Esophagus (tissue), 2 donors: ENCODE measurements around the gene SNTB2. TPM values are rescaled to one million over a fixed set of nuclear protein-coding genes. Genes with fewer than 3 reads are reported as not detected.
"Not testable (repeated sequence)": the region's sequence is repeated elsewhere in the genome, so short reads cannot be mapped to it uniquely, and the experiment has no call there.

Source experiments
- H3K27ac ChIP-seq, 2 donors: one replicate each; pipeline ENCODE4 v1.5.1; 2013; ENCODE audit warnings: low read depth in 2 of 2, mild to moderate bottlenecking in 2 of 2, inconsistent platforms in 1 of 2, low read length in 1 of 2, moderate library complexity in 1 of 2
- H3K27me3 ChIP-seq, 2 donors: one replicate each; pipeline ENCODE4 v1.6.1; 2013; ENCODE audit warnings: low read length in 2 of 2, control low read depth in 1 of 2, mild to moderate bottlenecking in 1 of 2; ENCODE audit not compliant: insufficient read depth in 2 of 2, control insufficient read depth in 1 of 2
- H3K36me3 ChIP-seq, 2 donors: one replicate each; pipeline ENCODE4 v1.6.1; 2013; ENCODE audit warnings: low read length in 1 of 2; ENCODE audit not compliant: control insufficient read depth in 2 of 2, insufficient read depth in 2 of 2
- H3K4me1 ChIP-seq, 2 donors: one replicate each; pipeline ENCODE4 v1.6.1; 2013; ENCODE audit warnings: low read length in 1 of 2; ENCODE audit not compliant: control insufficient read depth in 2 of 2, insufficient read depth in 2 of 2
- H3K4me3 ChIP-seq, 2 donors: one replicate each; pipeline ENCODE4 v1.5.1; 2013; ENCODE audit warnings: low read length in 2 of 2, mild to moderate bottlenecking in 2 of 2, low read depth in 1 of 2, moderate library complexity in 1 of 2
- H3K9me3 ChIP-seq, 2 donors: one replicate each; pipeline ENCODE4 v1.6.1; 2013; ENCODE audit warnings: mild to moderate bottlenecking in 2 of 2, low read depth in 1 of 2, low read length in 1 of 2, moderate library complexity in 1 of 2; ENCODE audit not compliant: control insufficient read depth in 2 of 2, insufficient read depth in 1 of 2
- WGBS, 2 donors: extraction: QIAGEN DNeasy Blood & Tissue Kit; methylation state at CpG; one replicate each; pipeline ENCODE4 v1.1.7; 2013; 5-methylcytosine and 5-hydroxymethylcytosine counted together
- polyA plus RNA-seq, 2 donors: library from polyadenylated mRNA; stranded (reverse); fragments of 200-250 nt; gene quantifications; one replicate each; pipeline ENCODE4 v1.2.3, GENCODE V29; 2013
- donor health status: healthy with polysubstance abuse.
- donor health status: Bipolar disorder and iron deficiency.

Gene SNTB2
- polyA plus RNA-seq, 2 donors: 4.3 to 4.4 TPM

DNA sequence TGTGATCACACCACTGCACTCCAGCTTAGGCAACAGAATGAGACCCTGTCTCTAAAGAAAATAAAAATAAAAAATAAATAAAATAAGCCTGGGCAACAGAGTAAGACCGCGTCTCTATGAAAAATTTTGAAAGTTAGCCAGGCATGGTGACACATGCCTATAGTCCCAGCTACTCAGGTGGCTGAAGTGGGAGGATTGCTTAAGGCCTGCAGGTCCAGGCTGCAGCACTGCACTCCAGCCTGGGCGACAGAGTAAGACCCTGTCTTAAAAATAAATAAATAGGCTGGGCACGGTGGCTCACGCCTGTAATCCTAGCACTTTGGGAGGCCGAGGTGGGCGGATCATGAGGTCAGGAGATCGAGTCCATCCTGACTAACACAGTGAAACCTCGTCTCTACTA lies 104.7 kb downstream of the SNTB2 start:
- not testable (repeated sequence) for H3K4me1 ChIP-seq, H3K4me3 ChIP-seq
- WGBS, 2 donors: 89 to 90% methylated on average over 9 of the region's 9 CpGs

DNA sequence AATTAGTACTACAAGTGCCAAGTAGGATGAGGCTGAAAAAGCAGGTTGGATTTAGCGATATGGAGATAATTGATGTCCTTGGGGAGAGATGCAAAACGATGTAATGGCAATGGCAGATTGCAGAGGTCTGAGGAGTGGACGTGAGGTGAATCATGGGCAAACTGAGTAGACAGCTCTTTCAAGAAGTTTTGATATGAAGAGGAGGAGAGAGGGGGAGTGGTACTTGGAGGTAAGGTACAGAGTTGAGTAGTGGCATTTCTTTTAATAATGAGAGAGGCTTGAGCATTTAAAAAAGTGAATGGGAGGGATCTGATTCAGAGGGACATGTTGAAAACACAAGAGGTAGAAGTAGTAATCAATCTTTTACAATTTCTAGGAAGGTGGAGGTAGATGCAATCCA lies 106.4 kb downstream of the SNTB2 start:
- H3K27me3 ChIP-seq: no peaks in the 10 kb centered on the region
- no peak overlapping the region for H3K27ac ChIP-seq

More for the DNA sequence above, 104.7 kb downstream of the SNTB2 start:
- not testable (repeated sequence) for H3K36me3 ChIP-seq, H3K27me3 ChIP-seq, H3K9me3 ChIP-seq, H3K27ac ChIP-seq

DNA sequence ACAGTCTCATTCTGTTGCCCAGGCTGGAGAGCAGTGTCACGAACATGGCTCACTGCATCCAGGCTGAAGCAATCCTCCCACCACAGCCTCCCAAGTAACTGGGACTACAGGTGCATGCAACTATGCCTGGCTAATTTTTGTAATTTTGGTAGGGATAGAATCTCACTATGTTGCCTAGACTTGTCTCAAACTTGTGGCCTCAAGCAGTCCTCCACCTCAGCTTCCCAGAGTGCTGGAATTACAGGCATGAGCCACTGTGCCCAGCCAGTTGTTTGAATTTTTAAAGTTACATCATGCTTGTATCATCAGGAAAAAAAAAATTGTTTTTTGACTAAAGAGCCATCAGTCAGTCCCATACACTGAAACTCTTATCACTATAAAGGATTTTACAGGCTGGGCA lies 107.1 kb downstream of the SNTB2 start:
- Histone ChIP-seq H3K9me3 (no peaks in the 10 kb centered on the region), H3K36me3 (no peaks in the 10 kb centered on the region), H3K27me3 (no peaks in the 10 kb centered on the region), H3K27ac (no peak overlapping the region), H3K4me3 (no peak overlapping the region), H3K4me1 (no peaks in the 10 kb centered on the region)
- WGBS, 2 donors: 65 to 94% methylated on average over 1 of the region's 1 CpG

More for the DNA sequence above, 106.4 kb downstream of the SNTB2 start:
- Histone ChIP-seq H3K9me3 (no peaks in the 10 kb centered on the region), H3K36me3 (no peaks in the 10 kb centered on the region), H3K4me3 (no peak overlapping the region), H3K4me1 (no peaks in the 10 kb centered on the region)
- WGBS, 2 donors: 59 to 65% methylated on average over 3 of the region's 3 CpGs

- WGBS, 2 donors: 96 to 97% methylated on average over 7 of the region's 7 CpGs
- not testable (repeated sequence) for H3K4me1 ChIP-seq, H3K27me3 ChIP-seq, H3K36me3 ChIP-seq, H3K27ac ChIP-seq, H3K4me3 ChIP-seq, H3K9me3 ChIP-seq
Measured at GRCh38 chr16:69296771-69297170, 109.8 kb downstream of the SNTB2 start.

GRCh38 chr16:69298261-69298660 lies 111.3 kb downstream of the SNTB2 start:
- no peak overlapping the region for H3K4me3 ChIP-seq
- 94 to 97% methylated on average over 4 of the region's 4 CpGs for WGBS, 2 donors
- no peaks in the 10 kb centered on the region for H3K4me1 ChIP-seq
- no peaks in the 10 kb centered on the region for H3K9me3 ChIP-seq
- peaks cover 2 to 3% of the 10 kb centered on the region in 2 donors for H3K36me3 ChIP-seq
- no peak overlapping the region for H3K27ac ChIP-seq
- H3K27me3 ChIP-seq: no peaks in the 10 kb centered on the region

GRCh38 chr16:69301187-69301586 lies 114.2 kb downstream of the SNTB2 start:
- no peaks in the 10 kb centered on the region for H3K4me1 ChIP-seq
- peaks cover 2 to 3% of the 10 kb centered on the region in 2 donors for H3K36me3 ChIP-seq
- H3K9me3 ChIP-seq: no peaks in the 10 kb centered on the region
- H3K27ac ChIP-seq: no peak overlapping the region
- no peaks in the 10 kb centered on the region for H3K27me3 ChIP-seq
- WGBS, 2 donors: 57 to 76% methylated on average over 1 of the region's 1 CpG
- no peak overlapping the region for H3K4me3 ChIP-seq

DNA sequence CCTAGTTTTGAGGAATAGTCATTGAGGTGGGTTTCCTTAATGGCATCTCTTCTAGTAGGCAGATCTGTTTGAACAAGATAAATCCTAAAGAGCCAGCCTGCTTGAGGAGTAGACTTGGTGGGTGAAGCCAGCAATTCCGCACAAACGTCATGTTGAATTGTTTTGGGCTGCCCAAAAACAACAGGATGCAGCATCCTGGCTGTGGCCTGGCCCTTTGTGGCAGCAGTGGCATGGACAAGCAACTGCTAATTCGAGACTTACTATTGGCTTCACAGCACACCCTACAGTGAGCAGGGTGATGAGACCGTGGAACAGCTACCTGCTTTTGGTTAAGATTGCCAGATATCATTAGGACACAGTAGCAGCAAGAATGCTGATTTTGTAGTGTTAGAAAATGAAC lies 114.9 kb downstream of the SNTB2 start:
- H3K27me3 ChIP-seq: no peaks in the 10 kb centered on the region
- no peaks in the 10 kb centered on the region for H3K9me3 ChIP-seq
- no peak overlapping the region for H3K4me3 ChIP-seq
- H3K27ac ChIP-seq: no peak overlapping the region
- H3K36me3 ChIP-seq: peaks cover 2 to 3% of the 10 kb centered on the region in 2 donors
- H3K4me1 ChIP-seq: no peaks in the 10 kb centered on the region
- 88 to 89% methylated on average over 4 of the region's 4 CpGs for WGBS, 2 donors

GRCh38 chr16:69302301-69302700 lies 115.3 kb downstream of the SNTB2 start:
- WGBS, 2 donors: 91 to 92% methylated on average over 4 of the region's 4 CpGs
- Histone ChIP-seq H3K4me3 (no peak overlapping the region), H3K27me3 (no peaks in the 10 kb centered on the region), H3K4me1 (no peaks in the 10 kb centered on the region), H3K9me3 (no peaks in the 10 kb centered on the region), H3K27ac (no peak overlapping the region), H3K36me3 (peaks cover 2 to 3% of the 10 kb centered on the region in 2 donors)

DNA sequence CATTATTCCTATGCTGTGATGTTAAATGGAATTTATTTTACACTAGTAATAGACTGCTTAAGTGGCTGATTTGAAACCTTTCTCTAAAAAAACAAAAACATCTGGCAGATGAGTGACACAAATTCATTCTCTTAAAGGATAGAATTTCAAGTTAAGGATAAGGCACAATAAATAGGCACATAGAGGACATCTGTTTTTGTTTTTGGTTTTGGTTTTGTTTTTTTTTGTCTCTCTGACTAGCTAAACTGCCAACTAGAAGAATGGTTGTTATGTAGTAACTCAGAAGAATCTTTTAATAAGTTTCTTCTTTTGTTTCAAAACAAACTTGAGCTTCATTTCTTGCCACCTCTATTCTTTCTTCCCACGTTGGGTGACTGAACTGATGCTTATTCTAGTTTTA lies 119.1 kb downstream of the SNTB2 start:
- 81% methylated on average over 1 of the region's 1 CpG for WGBS, 2 donors
- H3K27ac ChIP-seq: no peak overlapping the region
- no peaks in the 10 kb centered on the region for H3K9me3 ChIP-seq
- H3K36me3 ChIP-seq: peaks cover 2 to 3% of the 10 kb centered on the region in 2 donors
- H3K27me3 ChIP-seq: no peaks in the 10 kb centered on the region
- peaks cover 0 to 3% of the 10 kb centered on the region in 2 donors for H3K4me1 ChIP-seq
- H3K4me3 ChIP-seq: no peak overlapping the region

- Histone ChIP-seq H3K9me3 (no peaks in the 10 kb centered on the region), H3K27ac (no peak overlapping the region), H3K4me1 (peaks cover 0 to 3% of the 10 kb centered on the region in 2 donors), H3K36me3 (peaks cover 0 to 2% of the 10 kb centered on the region in 2 donors), H3K4me3 (no peak overlapping the region), H3K27me3 (no peaks in the 10 kb centered on the region)
- 59 to 69% methylated on average over 1 of the region's 1 CpG for WGBS, 2 donors
Measured at GRCh38 chr16:69307091-69307490, 120.1 kb downstream of the SNTB2 start.
